GM18870 (cell line): ENCODE data around the gene LHX5.

Experiments used
- ATAC-seq: cut with Tn5 transposase; IDR thresholded peaks from one replicate; pipeline ENCODE4 v1.9.1; 2021; ENCODE audit warnings: moderate library complexity; ENCODE audit not compliant: unreplicated experiment

Gene LHX5

GRCh38 chr12:113440947-113441782 lies 30.5 kb downstream of the LHX5 start:
- no peak for ATAC-seq

GRCh38 chr12:113440336-113440735 lies 31.3 kb downstream of the LHX5 start:
- no peak for ATAC-seq

- ATAC-seq: no peak
Observed at GRCh38 chr12:113439606-113440030, 32.1 kb downstream of the LHX5 start.

- no peak for ATAC-seq
Observed at GRCh38 chr12:113439301-113439597, 32.4 kb downstream of the LHX5 start.

- ATAC-seq: no peak
Observed at GRCh38 chr12:113438523-113439300, 33.0 kb downstream of the LHX5 start.

GRCh38 chr12:113437729-113438100 lies 34.0 kb downstream of the LHX5 start:
- ATAC-seq: no peak

- no peak for ATAC-seq
Observed at GRCh38 chr12:113436993-113437728, 34.5 kb downstream of the LHX5 start.

GRCh38 chr12:113436586-113436985 lies 35.1 kb downstream of the LHX5 start:
- no peak for ATAC-seq

GRCh38 chr12:113435367-113435766 lies 36.3 kb downstream of the LHX5 start:
- ATAC-seq: no peak

- ATAC-seq: no peak
Observed at GRCh38 chr12:113432986-113433385, 38.7 kb downstream of the LHX5 start.

- ATAC-seq: no peak
Observed at GRCh38 chr12:113428482-113428881, 43.2 kb downstream of the LHX5 start.

- no peak for ATAC-seq
Observed at GRCh38 chr12:113427882-113428281, 43.8 kb downstream of the LHX5 start.

- no peak for ATAC-seq
Observed at GRCh38 chr12:113425960-113426453, 45.7 kb downstream of the LHX5 start.

GRCh38 chr12:113424915-113425823 lies 46.5 kb downstream of the LHX5 start:
- no peak for ATAC-seq

- no peak for ATAC-seq
Observed at GRCh38 chr12:113424456-113424855, 47.2 kb downstream of the LHX5 start.

GRCh38 chr12:113422886-113423669 lies 48.6 kb downstream of the LHX5 start:
- no peak for ATAC-seq

GRCh38 chr12:113422030-113422885 lies 49.4 kb downstream of the LHX5 start, which contains the start of gene SDSL:
SDSL (plus strand) TSS chr12:113422380; CDS start chr12:113427983, 5,603 bp downstream.
- ATAC-seq: peak; percentile 87

- ATAC-seq: no peak
Observed at GRCh38 chr12:113420996-113421595, 50.6 kb downstream of the LHX5 start.
